DMS53 (cell line): ENCODE results near the gene APOBEC3G.

Source experiments
- DNase-seq: peaks from one replicate; lab custom pipeline; 2025; lab: John Stamatoyannopoulos, UW

The APOBEC3G gene

GRCh38 chr22:39092111-39092862 is 15.2 kb downstream of the APOBEC3G start:
- no peak for DNase-seq

GRCh38 chr22:39094717-39095389 is 17.8 kb downstream of the APOBEC3G start:
- DNase-seq, result no peak

GRCh38 chr22:39095971-39096370 is 18.9 kb downstream of the APOBEC3G start:
- no peak for DNase-seq

GRCh38 chr22:39097098-39098020 is 20.3 kb downstream of the APOBEC3G start, which contains the start of gene APOBEC3H:
Gene APOBEC3H, plus strand, starts transcription at chr22:39097244. Its CDS starts 3,035 bp downstream, at chr22:39100279.
- no peak for DNase-seq

GRCh38 chr22:39098026-39098425 is 21.0 kb downstream of the APOBEC3G start:
- DNase-seq, result no peak

GRCh38 chr22:39098576-39098975 is 21.5 kb downstream of the APOBEC3G start:
- no peak for DNase-seq

- no peak for DNase-seq
Measured at GRCh38 chr22:39101226-39101625, 24.2 kb downstream of the APOBEC3G start.

- DNase-seq, result no peak
Measured at GRCh38 chr22:39103431-39103830, 26.4 kb downstream of the APOBEC3G start.

GRCh38 chr22:39106326-39106725 is 29.3 kb downstream of the APOBEC3G start:
- no peak for DNase-seq

- no peak for DNase-seq
Measured at GRCh38 chr22:39108487-39108886, 31.4 kb downstream of the APOBEC3G start.

- DNase-seq, result no peak
Measured at GRCh38 chr22:39109361-39109760, 32.3 kb downstream of the APOBEC3G start.

- peak; percentile 20 for DNase-seq
Measured at GRCh38 chr22:39110631-39111561, 33.8 kb downstream of the APOBEC3G start.

GRCh38 chr22:39114112-39114511 is 37.0 kb downstream of the APOBEC3G start:
- DNase-seq, result no peak

- no peak for DNase-seq
Measured at GRCh38 chr22:39115570-39115969, 38.5 kb downstream of the APOBEC3G start.

GRCh38 chr22:39115977-39116621 is 39.0 kb downstream of the APOBEC3G start:
- no peak for DNase-seq

GRCh38 chr22:39117585-39118191 is 40.6 kb downstream of the APOBEC3G start:
- DNase-seq, result peak; percentile 68

GRCh38 chr22:39120983-39121382 is 43.9 kb downstream of the APOBEC3G start:
- no peak for DNase-seq

GRCh38 chr22:39122772-39123470 is 45.8 kb downstream of the APOBEC3G start:
- DNase-seq, result no peak

GRCh38 chr22:39123751-39124581 is 46.9 kb downstream of the APOBEC3G start:
- DNase-seq, result no peak
